ENCODE results near the gene OSBPL1A. TPM values are rescaled to one million over a fixed set of nuclear protein-coding genes. Genes with fewer than 3 reads are reported as not detected.
"Not testable (repeated sequence)": the region's sequence is repeated elsewhere in the genome, so short reads cannot be mapped to it uniquely, and the experiment has no call there.

The OSBPL1A gene
- total RNA-seq, 4 donors from 2014 or later, result 31.0 to 42.2 (median 32.4) TPM

- Histone ChIP-seq H3K36me3 (peaks cover 50% of the 10 kb centered on the region), H3K4me3 (no peak overlapping the region)
Measured at GRCh38 chr18:24160086-24160485, 237.5 kb downstream of the OSBPL1A start.

GRCh38 chr18:24157855-24158254 is 239.8 kb downstream of the OSBPL1A start:
- TF ChIP-seq POLR2A (IDR thresholded peaks at IDR 0.05) (no peak), POLR2AphosphoS5 (IDR thresholded peaks at IDR 0.05) (no peak), CTCF (IDR thresholded peaks at IDR 0.05) (no peak), EP300 (IDR thresholded peaks at IDR 0.05) (no peak)
- Histone ChIP-seq H3K4me3 (no peak overlapping the region), H3K27ac (no peak overlapping the region), H3K27me3 (no peaks in the 10 kb centered on the region), H3K4me1 (no peaks in the 10 kb centered on the region), H3K9me3 (no peaks in the 10 kb centered on the region), H3K36me3 (peaks cover 39% of the 10 kb centered on the region)
- 85% methylated on average over 3 of the region's 3 CpGs for WGBS
- no peak for DNase-seq (ENCODE audit: low spot score in 2 of 2)

More at GRCh38 chr18:24160086-24160485, 237.5 kb downstream of the OSBPL1A start:
- TF ChIP-seq POLR2A (IDR thresholded peaks at IDR 0.05) (no peak), POLR2AphosphoS5 (IDR thresholded peaks at IDR 0.05) (no peak), CTCF (IDR thresholded peaks at IDR 0.05) (no peak), EP300 (IDR thresholded peaks at IDR 0.05) (no peak)
- Histone ChIP-seq H3K27me3 (no peaks in the 10 kb centered on the region), H3K4me1 (no peaks in the 10 kb centered on the region), H3K27ac (no peak overlapping the region), H3K9me3 (no peaks in the 10 kb centered on the region)
- no peak for DNase-seq (ENCODE audit: low spot score in 2 of 2)
- WGBS, result 95% methylated on average over 5 of the region's 5 CpGs

GRCh38 chr18:24153397-24153796 is 244.2 kb downstream of the OSBPL1A start:
- H3K9me3 ChIP-seq, result no peaks in the 10 kb centered on the region

GRCh38 chr18:24149591-24149990 is 248.0 kb downstream of the OSBPL1A start:
- not testable (repeated sequence) for H3K4me3 ChIP-seq; DNase-seq (ENCODE audit: low spot score in 2 of 2); H3K36me3 ChIP-seq; H3K27me3 ChIP-seq; H3K4me1 ChIP-seq; H3K27ac ChIP-seq; H3K9me3 ChIP-seq
- no CpG with 5 or more reads among the region's 28 CpGs for WGBS

More at GRCh38 chr18:24153397-24153796, 244.2 kb downstream of the OSBPL1A start:
- Histone ChIP-seq H3K4me1 (no peaks in the 10 kb centered on the region), H3K36me3 (peaks cover 10% of the 10 kb centered on the region), H3K27me3 (no peaks in the 10 kb centered on the region), H3K4me3 (no peak overlapping the region), H3K27ac (no peak overlapping the region)
- TF ChIP-seq POLR2A (IDR thresholded peaks at IDR 0.05), result no peak
- TF ChIP-seq POLR2AphosphoS5 (IDR thresholded peaks at IDR 0.05), result no peak
- TF ChIP-seq CTCF (IDR thresholded peaks at IDR 0.05), result no peak
- TF ChIP-seq EP300 (IDR thresholded peaks at IDR 0.05), result no peak
- 89% methylated on average over 3 of the region's 3 CpGs for WGBS
- no peak for DNase-seq (ENCODE audit: low spot score in 2 of 2)

GRCh38 chr18:24142376-24142775 is 255.2 kb downstream of the OSBPL1A start:
- Histone ChIP-seq H3K4me1 (peaks cover 16% of the 10 kb centered on the region), H3K27ac (no peak overlapping the region), H3K4me3 (no peak overlapping the region), H3K9me3 (no peaks in the 10 kb centered on the region), H3K36me3 (no peaks in the 10 kb centered on the region), H3K27me3 (no peaks in the 10 kb centered on the region)
- no peak for TF ChIP-seq EP300 (IDR thresholded peaks at IDR 0.05)
- TF ChIP-seq CTCF (IDR thresholded peaks at IDR 0.05), result no peak
- TF ChIP-seq POLR2A (IDR thresholded peaks at IDR 0.05), result no peak
- no peak for TF ChIP-seq POLR2AphosphoS5 (IDR thresholded peaks at IDR 0.05)
- DNase-seq (ENCODE audit: low spot score in 2 of 2), result no peak

GRCh38 chr18:24140697-24141096 is 256.9 kb downstream of the OSBPL1A start:
- H3K36me3 ChIP-seq, result no peaks in the 10 kb centered on the region
- no peaks in the 10 kb centered on the region for H3K9me3 ChIP-seq
- no peak overlapping the region for H3K4me3 ChIP-seq
- no peak for DNase-seq (ENCODE audit: low spot score in 2 of 2)
- no peaks in the 10 kb centered on the region for H3K27me3 ChIP-seq
- H3K27ac ChIP-seq, result no peak overlapping the region
- peaks cover 22% of the 10 kb centered on the region for H3K4me1 ChIP-seq
- WGBS, result 95% methylated on average over 2 of the region's 2 CpGs
- TF ChIP-seq CTCF (IDR thresholded peaks at IDR 0.05), result no peak
- TF ChIP-seq EP300 (IDR thresholded peaks at IDR 0.05), result no peak
- TF ChIP-seq POLR2AphosphoS5 (IDR thresholded peaks at IDR 0.05), result no peak
- TF ChIP-seq POLR2A (IDR thresholded peaks at IDR 0.05), result no peak

Data from suprapubic skin (tissue), 4 donors.